IMR-90 (cell line): ENCODE results near the gene SPATA13. TPM values are rescaled to one million over a fixed set of nuclear protein-coding genes. Genes with fewer than 3 reads are reported as not detected.

Source experiments
- ATAC-seq: fragments of 200-7000 bp; cut with Tn5 transposase; 2 replicates; pipeline ENCODE4 v1.9.1; 2020; ENCODE audit warnings: low read depth, mild to moderate bottlenecking, moderate library complexity
- BruUV-seq: library from RNA; stranded (reverse); fragments of 400-500 nt; replicated peaks from 2 replicates; lab custom pipeline; 2021; lab: Mats Ljungman, UMichigan
- CTCF ChIA-PET: fragments of 300-600 bp; formaldehyde crosslinking; extraction: SDS; loops from one replicate; lab custom pipeline; 2021; ENCODE audit warnings: antibody characterized with exemption; lab: Yijun Ruan, JAX
- POLR2A ChIA-PET: fragments of 300-600 bp; sonication (Branson Sonifier 250); formaldehyde crosslinking; loops from one replicate; lab custom pipeline; 2022; ENCODE audit warnings: antibody characterized with exemption; ENCODE audit not compliant: unreplicated experiment; lab: Charles Lee
- DNase-seq: peaks from one replicate; pipeline ENCODE4 v3.0.0; 2013
- H2AFZ ChIP-seq: replicated peaks from 2 replicates; pipeline ENCODE3; 2013; ENCODE audit warnings: low read length, mild to moderate bottlenecking; ENCODE audit not compliant: poor library complexity
- H2AK5ac ChIP-seq: 2 replicates; pipeline ENCODE4 v1.6.1; 2013; ENCODE audit warnings: low read depth, low read length, inconsistent platforms
- H2AK9ac ChIP-seq: replicated peaks from 2 replicates; pipeline ENCODE3; 2013; ENCODE audit warnings: mild to moderate bottlenecking, low read depth, low read length, moderate library complexity; ENCODE audit not compliant: poor library complexity
- H2BK120ac ChIP-seq: 2 replicates; pipeline ENCODE4 v1.6.1; 2013; ENCODE audit warnings: low read depth, low read length, inconsistent platforms
- H2BK15ac ChIP-seq: 3 replicates; pipeline ENCODE4 v1.6.1; 2013; ENCODE audit warnings: low read depth, low read length, inconsistent platforms
- H2BK20ac ChIP-seq: 2 replicates; pipeline ENCODE4 v1.6.1; 2013; ENCODE audit warnings: low read depth, mild to moderate bottlenecking, inconsistent platforms, low read length, moderate library complexity
- H2BK5ac ChIP-seq: 2 replicates; pipeline ENCODE4 v1.6.1; 2013; ENCODE audit warnings: mild to moderate bottlenecking, low read depth, low read length, inconsistent platforms; ENCODE audit not compliant: poor library complexity, severe bottlenecking
- H3K14ac ChIP-seq: replicated peaks from 2 replicates; pipeline ENCODE4 v1.6.1; 2013; ENCODE audit warnings: low read depth, low read length, inconsistent platforms
- H3K18ac ChIP-seq: 2 replicates; pipeline ENCODE4 v1.6.1; 2013; ENCODE audit warnings: low read depth, low read length, control low read depth
- H3K23ac ChIP-seq: 2 replicates; pipeline ENCODE4 v1.6.1; 2013; ENCODE audit warnings: low read depth, low read length, inconsistent platforms
- H3K27ac ChIP-seq: 2 replicates; pipeline ENCODE4 v1.5.1; 2013; ENCODE audit warnings: mild to moderate bottlenecking, control low read depth, low read length; ENCODE audit not compliant: insufficient read depth
- H3K27me3 ChIP-seq: 2 replicates; pipeline ENCODE4 v1.6.1; 2013; ENCODE audit warnings: low read length; ENCODE audit not compliant: control insufficient read depth, insufficient read depth
- H3K36me3 ChIP-seq: 2 replicates; pipeline ENCODE4 v1.6.1; 2013; ENCODE audit warnings: low read length, mixed read lengths; ENCODE audit not compliant: control insufficient read depth, insufficient read depth
- H3K4ac ChIP-seq: 2 replicates; pipeline ENCODE4 v1.6.1; 2013; ENCODE audit warnings: low read depth, low read length, inconsistent platforms
- H3K4me1 ChIP-seq: 2 replicates; pipeline ENCODE4 v1.6.1; 2013; ENCODE audit warnings: low read length, mixed read lengths; ENCODE audit not compliant: control insufficient read depth, insufficient read depth
- H3K4me2 ChIP-seq: 2 replicates; pipeline ENCODE4 v1.6.1; 2013; ENCODE audit warnings: low read depth, mild to moderate bottlenecking, control low read depth, low read length, moderate library complexity
- H3K4me3 ChIP-seq: 2 replicates; pipeline ENCODE4 v1.5.1; 2013; ENCODE audit warnings: low read depth, mild to moderate bottlenecking, control low read depth, low read length, moderate library complexity; ENCODE audit not compliant: insufficient read depth
- H3K56ac ChIP-seq: 2 replicates; pipeline ENCODE4 v1.6.1; 2013; ENCODE audit warnings: low read length, inconsistent platforms; ENCODE audit not compliant: insufficient read depth; ENCODE audit errors: extremely low read depth
- H3K79me1 ChIP-seq, 2 experiments: 2 replicates each; pipeline ENCODE4 v1.6.1; 2013; ENCODE audit warnings: low read length in 2 of 2, inconsistent platforms in 1 of 2, low read depth in 1 of 2
- H3K9ac ChIP-seq: 2 replicates; pipeline ENCODE4 v1.6.1; 2013; ENCODE audit warnings: low read depth, low read length, control low read depth
- H3K9me1 ChIP-seq: 2 replicates; pipeline ENCODE4 v1.6.1; 2013; ENCODE audit warnings: low read length, inconsistent platforms; ENCODE audit not compliant: insufficient read depth
- H3K9me3 ChIP-seq: 2 replicates; pipeline ENCODE4 v1.6.1; 2013; ENCODE audit warnings: low read length; ENCODE audit not compliant: control insufficient read depth, insufficient read depth
- H4K20me1 ChIP-seq: 2 replicates; pipeline ENCODE4 v1.6.1; 2013; ENCODE audit warnings: low read length, inconsistent platforms; ENCODE audit not compliant: insufficient read depth
- H4K5ac ChIP-seq: 2 replicates; pipeline ENCODE4 v1.6.1; 2013; ENCODE audit warnings: mild to moderate bottlenecking, low read depth, low read length, control low read depth
- H4K8ac ChIP-seq, 2 experiments: 2 replicates each; pipeline ENCODE4 v1.6.1; 2013; ENCODE audit warnings: low read depth in 2 of 2, low read length in 2 of 2, control low read depth in 1 of 2, inconsistent platforms in 1 of 2
- H4K91ac ChIP-seq: 2 replicates; pipeline ENCODE4 v1.6.1; 2013; ENCODE audit warnings: low read depth, low read length, inconsistent platforms; ENCODE audit not compliant: insufficient read depth
- BHLHE40 ChIP-seq: fragments of 150-350 bp; IDR thresholded peaks from 2 replicates; pipeline ENCODE4 v1.6.1; 2016; ENCODE audit warnings: mild to moderate bottlenecking, low read depth, low read length
- MAFK ChIP-seq: IDR thresholded peaks from 2 replicates; pipeline ENCODE4 v1.6.1; 2012; ENCODE audit warnings: low read depth, low read length, improper control_type of control experiment
- MAZ ChIP-seq: IDR thresholded peaks from 2 replicates; pipeline ENCODE4 v1.6.1; 2012; ENCODE audit warnings: low read depth, mild to moderate bottlenecking, low read length, improper control_type of control experiment, moderate library complexity, borderline replicate concordance
- RAD21 ChIP-seq: IDR thresholded peaks from 2 replicates; pipeline ENCODE4 v1.6.1; 2012; ENCODE audit warnings: low read length, improper control_type of control experiment
- RFX5 ChIP-seq: IDR thresholded peaks from 2 replicates; pipeline ENCODE4 v1.8.0; 2012; ENCODE audit warnings: low read depth, mild to moderate bottlenecking, low read length, moderate library complexity
- whole genome bisulfite sequencing, 2 experiments: methylation state at CpG; one replicate each; pipeline versions ENCODE4 v1.1.5 to v1.1.7; 2013; ENCODE audit warnings: missing lambda C conversion rate in 2 of 2; ENCODE audit not compliant: insufficient read length in 1 of 2; ENCODE audit errors: extremely low coverage in 2 of 2; 5-methylcytosine and 5-hydroxymethylcytosine counted together
- dilution Hi-C: fragments of 300-500 bp; cut with HindIII; formaldehyde crosslinking; loops from one replicate; pipeline ENCODE4 v1.14.3; 2018; ENCODE audit warnings: low sequenced_read_pairs; ENCODE audit not compliant: unreplicated experiment
- in situ Hi-C: fragments of 300-500 bp; cut with MboI; formaldehyde crosslinking; loops from 3 replicates; pipeline ENCODE4 v1.14.3; 2019; ENCODE audit warnings: low sequenced_read_pairs, inconsistent platforms, mixed read lengths
- intact Hi-C: fragments of 100-400 bp; cut with micrococcal nuclease; formaldehyde crosslinking; loops from 2 replicates; pipeline ENCODE4 v1.10.0; 2022
- polyA plus RNA-seq, 3 experiments: library from polyadenylated mRNA; depleted of rRNA; stranded (reverse); fragments of >200 nt; gene quantifications; 2 replicates each; pipeline ENCODE4 v1.2.3, GENCODE V29; 2012; ENCODE audit warnings: low replicate concordance in 1 of 3
- total RNA-seq: library from RNA; depleted of rRNA; stranded (reverse); fragments of >200 nt; gene quantifications from 2 replicates; pipeline ENCODE4 v1.2.3, GENCODE V29; 2012
- TF ChIP-seq, protein P1 (sequence below): fragments of 150-350 bp; IDR thresholded peaks from 2 replicates; pipeline ENCODE4 v1.6.1; 2017; ENCODE audit warnings: mild to moderate bottlenecking, antibody characterized with exemption, low read length, low read depth

Gene SPATA13
- total and polyA plus RNA-seq, 2 of the 4 experiments (the other 2 are of a cell fraction), result 10.5 to 12.5 TPM

DNA sequence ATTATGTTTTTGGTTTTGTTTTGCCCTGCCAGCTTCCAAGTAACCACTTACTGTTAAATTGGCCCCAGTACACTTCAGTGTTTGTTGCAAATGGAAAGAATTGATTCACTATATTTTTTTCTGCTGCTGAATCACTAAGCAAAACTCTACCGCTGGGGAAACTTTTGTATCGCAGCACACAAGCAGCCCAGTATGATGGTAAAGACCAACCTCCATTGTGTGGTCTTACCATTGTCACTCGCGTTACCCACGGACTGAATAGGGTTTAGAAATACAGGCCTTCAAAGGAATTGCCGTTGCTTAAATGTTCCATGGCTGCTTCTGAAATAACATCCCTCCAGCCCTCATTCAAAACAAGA lies 7.9 kb downstream of the SPATA13 start:
- BruUV-seq, result no TSS peak
- Histone ChIP-seq H3K9me3 (no peaks in the 10 kb centered on the region), H4K20me1 (peaks cover 32% of the 10 kb centered on the region; the same call in 1 of the 2 replicates), H3K9ac (no peak overlapping the region), H3K56ac (no peak overlapping the region), H3K14ac (no peak overlapping the region), H2BK20ac (no peak overlapping the region), H2AK5ac (no peak overlapping the region), H3K4me2 (no peak overlapping the region), H3K4ac (no peak overlapping the region), H2BK5ac (no peak overlapping the region), H4K5ac (no peak overlapping the region), H3K23ac (no peak overlapping the region), H3K4me3 (no peak overlapping the region), H3K27me3 (no peaks in the 10 kb centered on the region), H3K27ac (no peak overlapping the region), H3K9me1 (peaks cover 34% of the 10 kb centered on the region), H4K91ac (no peak overlapping the region), H2AK9ac (no peak overlapping the region), H3K79me1 (peaks cover 61 to 79% of the 10 kb centered on the region in 2 experiments), H2BK15ac (no peak overlapping the region), H2BK120ac (no peak overlapping the region), H3K18ac (no peak overlapping the region), H2AFZ (no peak overlapping the region), H3K36me3 (peaks cover 7% of the 10 kb centered on the region), H3K4me1 (peaks cover 15% of the 10 kb centered on the region), H4K8ac (no peak overlapping the region; a peak in 1 of 4 replicates)
- in situ Hi-C loops (no loop called here), intact Hi-C loops (no loop called here), dilution Hi-C loops (no loop called here)
- DNase-seq, result no peak
- CTCF ChIA-PET, result no interaction called here
- TF ChIP-seq RAD21, result no peak
- TF ChIP-seq MAFK, result no peak
- TF ChIP-seq, protein P1, sequence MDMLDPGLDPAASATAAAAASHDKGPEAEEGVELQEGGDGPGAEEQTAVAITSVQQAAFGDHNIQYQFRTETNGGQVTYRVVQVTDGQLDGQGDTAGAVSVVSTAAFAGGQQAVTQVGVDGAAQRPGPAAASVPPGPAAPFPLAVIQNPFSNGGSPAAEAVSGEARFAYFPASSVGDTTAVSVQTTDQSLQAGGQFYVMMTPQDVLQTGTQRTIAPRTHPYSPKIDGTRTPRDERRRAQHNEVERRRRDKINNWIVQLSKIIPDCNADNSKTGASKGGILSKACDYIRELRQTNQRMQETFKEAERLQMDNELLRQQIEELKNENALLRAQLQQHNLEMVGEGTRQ, result no peak
- no peak for TF ChIP-seq BHLHE40
- TF ChIP-seq RFX5, result no peak
- TF ChIP-seq MAZ, result no peak
- WGBS, 2 experiments, result no CpG with 5 or more reads among the region's 6 CpGs
- no peak for ATAC-seq
- POLR2A ChIA-PET, result no interaction called here
